GM18511 (cell line): ENCODE measurements around the gene ASPRV1.
"Not testable (repeated sequence)": the region's sequence is repeated elsewhere in the genome, so short reads cannot be mapped to it uniquely, and the experiment has no call there.

ENCODE experiments used
- ATAC-seq: cut with Tn5 transposase; IDR thresholded peaks from one replicate; pipeline ENCODE4 v1.9.1; 2021; ENCODE audit warnings: mild to moderate bottlenecking, moderate library complexity; ENCODE audit not compliant: unreplicated experiment

ASPRV1 gene

GRCh38 chr2:69961496-69961895 is at the start of gene ASPRV1:
Gene ASPRV1 (minus strand): TSS chr2:69961631. CDS start chr2:69961436, 195 bp downstream.
- no peak for ATAC-seq

GRCh38 chr2:70010576-70011111 is 49.2 kb upstream of the ASPRV1 start:
- ATAC-seq = no peak

- no peak for ATAC-seq
Measured at GRCh38 chr2:70009762-70010575, 48.5 kb upstream of the ASPRV1 start.

GRCh38 chr2:70008290-70008689 is 46.9 kb upstream of the ASPRV1 start:
- ATAC-seq = no peak

GRCh38 chr2:70007151-70007550 is 45.7 kb upstream of the ASPRV1 start:
- no peak for ATAC-seq

GRCh38 chr2:70006447-70006784 is 45.0 kb upstream of the ASPRV1 start:
- no peak for ATAC-seq

- ATAC-seq = no peak
Measured at GRCh38 chr2:70005752-70006446, 44.5 kb upstream of the ASPRV1 start.

- no peak for ATAC-seq
Measured at GRCh38 chr2:70005216-70005615, 43.8 kb upstream of the ASPRV1 start.

GRCh38 chr2:70003093-70003830 is 41.8 kb upstream of the ASPRV1 start:
- no peak for ATAC-seq

GRCh38 chr2:70002241-70002899 is 40.9 kb upstream of the ASPRV1 start:
- ATAC-seq = no peak

GRCh38 chr2:70000529-70000928 is 39.1 kb upstream of the ASPRV1 start:
- ATAC-seq = not testable (repeated sequence)

- no peak for ATAC-seq
Measured at GRCh38 chr2:69998761-69999160, 37.3 kb upstream of the ASPRV1 start.

GRCh38 chr2:69997015-69997830 is 35.8 kb upstream of the ASPRV1 start:
- no peak for ATAC-seq

GRCh38 chr2:69995511-69995910 is 34.1 kb upstream of the ASPRV1 start:
- no peak for ATAC-seq

- no peak for ATAC-seq
Measured at GRCh38 chr2:69994166-69994565, 32.7 kb upstream of the ASPRV1 start.

- no peak for ATAC-seq
Measured at GRCh38 chr2:69993708-69994107, 32.3 kb upstream of the ASPRV1 start.

- ATAC-seq = no peak
Measured at GRCh38 chr2:69993048-69993565, 31.7 kb upstream of the ASPRV1 start.

GRCh38 chr2:69992310-69993047 is 31.0 kb upstream of the ASPRV1 start:
- no peak for ATAC-seq

GRCh38 chr2:69989441-69990105 is 28.1 kb upstream of the ASPRV1 start:
- no peak for ATAC-seq
